Stimulated activated CD4-positive, alpha-beta T cell treated with anti-CD3 and anti-CD28 coated beads, Interleukin-2, amount 100 ng/mL, for 48 hours (primary cell): Measurements from ENCODE around the gene LST1.

Experiments
- DNase-seq, 2 donors: peaks; one replicate each; pipeline ENCODE4 v3.0.0-alpha.2; 2020

The LST1 gene

GRCh38 chr6:31621320-31621939 lies 35.4 kb downstream of the LST1 start:
- no peak for DNase-seq

GRCh38 chr6:31621991-31622390 lies 35.9 kb downstream of the LST1 start:
- DNase-seq, result no peak

GRCh38 chr6:31622684-31623091 lies 36.6 kb downstream of the LST1 start:
- DNase-seq, result no peak

GRCh38 chr6:31624070-31624469 lies 38.0 kb downstream of the LST1 start:
- DNase-seq, result no peak

- DNase-seq, result no peak
Observed at GRCh38 chr6:31626952-31627351, 40.9 kb downstream of the LST1 start.

GRCh38 chr6:31627690-31628287 lies 41.7 kb downstream of the LST1 start:
- no peak for DNase-seq

- DNase-seq, result no peak
Observed at GRCh38 chr6:31629014-31629413, 42.9 kb downstream of the LST1 start.

GRCh38 chr6:31630177-31630934 lies 44.3 kb downstream of the LST1 start:
- DNase-seq, result no peak

- DNase-seq, result no peak
Observed at GRCh38 chr6:31631209-31631608, 45.1 kb downstream of the LST1 start.

GRCh38 chr6:31631681-31632278 lies 45.7 kb downstream of the LST1 start:
- no peak for DNase-seq

- no peak for DNase-seq
Observed at GRCh38 chr6:31632279-31632946, 46.3 kb downstream of the LST1 start.

- DNase-seq, result no peak
Observed at GRCh38 chr6:31633447-31633846, 47.4 kb downstream of the LST1 start.

GRCh38 chr6:31634131-31634530 lies 48.1 kb downstream of the LST1 start:
- DNase-seq, result no peak

- no peak for DNase-seq
Observed at GRCh38 chr6:31634969-31635575, 49.0 kb downstream of the LST1 start.

GRCh38 chr6:31636698-31637596 lies 50.9 kb downstream of the LST1 start:
- DNase-seq, result no peak
